NCI-H510A (cell line): ENCODE data around the gene SBF2.
"Not testable (repeated sequence)": the region's sequence is repeated elsewhere in the genome, so short reads cannot be mapped to it uniquely, and the experiment has no call there.

ENCODE experiments used
- DNase-seq: peaks from one replicate; lab custom pipeline; 2025; lab: John Stamatoyannopoulos, UW

Gene SBF2

GRCh38 chr11:9953994-9954626, 339.9 kb downstream of the SBF2 start:
- no peak for DNase-seq

- no peak for DNase-seq
Observed at GRCh38 chr11:9952511-9953196, 341.4 kb downstream of the SBF2 start.

GRCh38 chr11:9951807-9952206, 342.2 kb downstream of the SBF2 start:
- DNase-seq = no peak

- DNase-seq = no peak
Observed at GRCh38 chr11:9950462-9950861, 343.6 kb downstream of the SBF2 start.

- no peak for DNase-seq
Observed at GRCh38 chr11:9947231-9947864, 346.7 kb downstream of the SBF2 start.

- DNase-seq = not testable (repeated sequence)
Observed at GRCh38 chr11:9945680-9946079, 348.3 kb downstream of the SBF2 start.

- DNase-seq = no peak
Observed at GRCh38 chr11:9943386-9944110, 350.5 kb downstream of the SBF2 start.

GRCh38 chr11:9941991-9942390, 352.0 kb downstream of the SBF2 start:
- no peak for DNase-seq

- not testable (repeated sequence) for DNase-seq
Observed at GRCh38 chr11:9939150-9939549, 354.9 kb downstream of the SBF2 start.

- no peak for DNase-seq
Observed at GRCh38 chr11:9936754-9937153, 357.3 kb downstream of the SBF2 start.

- not testable (repeated sequence) for DNase-seq
Observed at GRCh38 chr11:9932843-9933242, 361.2 kb downstream of the SBF2 start.

GRCh38 chr11:9930562-9931331, 363.3 kb downstream of the SBF2 start:
- DNase-seq = not testable (repeated sequence)

- DNase-seq = no peak
Observed at GRCh38 chr11:9927670-9928069, 366.3 kb downstream of the SBF2 start.

- DNase-seq = no peak
Observed at GRCh38 chr11:9923280-9923679, 370.7 kb downstream of the SBF2 start.

- no peak for DNase-seq
Observed at GRCh38 chr11:9922806-9923205, 371.2 kb downstream of the SBF2 start.

- DNase-seq = no peak
Observed at GRCh38 chr11:9916480-9916879, 377.5 kb downstream of the SBF2 start.

- no peak for DNase-seq
Observed at GRCh38 chr11:9914064-9914463, 380.0 kb downstream of the SBF2 start.

- DNase-seq = no peak
Observed at GRCh38 chr11:9905960-9906791, 387.8 kb downstream of the SBF2 start.

GRCh38 chr11:9905501-9905951, 388.5 kb downstream of the SBF2 start:
- no peak for DNase-seq

- DNase-seq = no peak
Observed at GRCh38 chr11:9903579-9903978, 390.4 kb downstream of the SBF2 start.

- no peak for DNase-seq
Observed at GRCh38 chr11:9901943-9902342, 392.1 kb downstream of the SBF2 start.
